ENCODE data around the gene C9orf152. TPM values are rescaled to one million over a fixed set of nuclear protein-coding genes. Genes with fewer than 3 reads are reported as not detected.
A peak's percentile ranks its signal among the peaks of the same experiment; 100 is the strongest.

The C9orf152 gene
- total and polyA plus RNA-seq, 12 donors: not detected

GRCh38 chr9:110187126-110187525 lies 20.8 kb downstream of the C9orf152 start:
- H3K27ac ChIP-seq: peak overlapping the region in 1 of 10 donors; percentile 4
- DNase-seq (no peak), ATAC-seq (peak in 5 of 8 donors; percentile 25 to 52 (median 32))
- TF ChIP-seq, protein P1, sequence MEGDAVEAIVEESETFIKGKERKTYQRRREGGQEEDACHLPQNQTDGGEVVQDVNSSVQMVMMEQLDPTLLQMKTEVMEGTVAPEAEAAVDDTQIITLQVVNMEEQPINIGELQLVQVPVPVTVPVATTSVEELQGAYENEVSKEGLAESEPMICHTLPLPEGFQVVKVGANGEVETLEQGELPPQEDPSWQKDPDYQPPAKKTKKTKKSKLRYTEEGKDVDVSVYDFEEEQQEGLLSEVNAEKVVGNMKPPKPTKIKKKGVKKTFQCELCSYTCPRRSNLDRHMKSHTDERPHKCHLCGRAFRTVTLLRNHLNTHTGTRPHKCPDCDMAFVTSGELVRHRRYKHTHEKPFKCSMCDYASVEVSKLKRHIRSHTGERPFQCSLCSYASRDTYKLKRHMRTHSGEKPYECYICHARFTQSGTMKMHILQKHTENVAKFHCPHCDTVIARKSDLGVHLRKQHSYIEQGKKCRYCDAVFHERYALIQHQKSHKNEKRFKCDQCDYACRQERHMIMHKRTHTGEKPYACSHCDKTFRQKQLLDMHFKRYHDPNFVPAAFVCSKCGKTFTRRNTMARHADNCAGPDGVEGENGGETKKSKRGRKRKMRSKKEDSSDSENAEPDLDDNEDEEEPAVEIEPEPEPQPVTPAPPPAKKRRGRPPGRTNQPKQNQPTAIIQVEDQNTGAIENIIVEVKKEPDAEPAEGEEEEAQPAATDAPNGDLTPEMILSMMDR (IDR thresholded peaks at IDR 0.05): no peak
- 53 to 64% methylated on average over 2 of the region's 2 CpGs for WGBS, 2 donors
- no peak overlapping the region for H3K4me3 ChIP-seq
- H3K4me1 ChIP-seq: peaks cover 0 to 19% (median 0%) of the 10 kb centered on the region in 9 donors
- no peaks in the 10 kb centered on the region for H3K36me3 ChIP-seq
- intact Hi-C loops (cut with DNase I): loop anchor here in 3 of 10 donors (10.0 kb wide), 1 partner anchor 438 kb away; no protein-coding TSS in a partner anchor
- H3K27me3 ChIP-seq: no peaks in the 10 kb centered on the region
- no peaks in the 10 kb centered on the region for H3K9me3 ChIP-seq

DNA sequence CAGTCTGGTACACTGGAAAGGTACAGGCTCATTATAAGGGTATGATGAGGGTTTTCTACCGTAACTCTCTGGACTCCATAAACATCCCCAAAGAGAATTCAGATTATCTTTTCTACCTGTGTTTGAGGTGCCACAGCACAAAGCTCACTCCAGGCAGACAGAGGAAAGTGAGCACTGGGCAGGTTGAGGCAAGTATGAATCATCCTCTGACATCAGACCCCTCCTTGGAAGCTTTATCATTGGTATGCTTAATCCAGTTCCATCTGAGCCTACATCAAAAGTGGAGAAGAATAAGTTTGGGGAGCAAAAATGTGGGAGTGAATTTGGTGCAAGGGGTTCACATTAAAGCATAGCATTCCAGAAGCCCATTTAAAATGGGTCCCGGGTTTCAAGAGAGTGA lies 21.7 kb downstream of the C9orf152 start:
- Histone ChIP-seq H3K27ac (no peak overlapping the region), H3K27me3 (no peaks in the 10 kb centered on the region), H3K4me3 (no peak overlapping the region), H3K9me3 (no peaks in the 10 kb centered on the region), H3K4me1 (peaks cover 0 to 19% (median 0%) of the 10 kb centered on the region in 9 donors), H3K36me3 (no peaks in the 10 kb centered on the region)
- ATAC-seq (no peak), DNase-seq (no peak)
- TF ChIP-seq, protein P1 (IDR thresholded peaks at IDR 0.05): no peak
- intact Hi-C loops (cut with DNase I): loop anchor here in 3 of 10 donors (10.0 kb wide), 1 partner anchor 439 kb away; no protein-coding TSS in a partner anchor
- 92 to 93% methylated on average over 2 of the region's 2 CpGs for WGBS, 2 donors

DNA sequence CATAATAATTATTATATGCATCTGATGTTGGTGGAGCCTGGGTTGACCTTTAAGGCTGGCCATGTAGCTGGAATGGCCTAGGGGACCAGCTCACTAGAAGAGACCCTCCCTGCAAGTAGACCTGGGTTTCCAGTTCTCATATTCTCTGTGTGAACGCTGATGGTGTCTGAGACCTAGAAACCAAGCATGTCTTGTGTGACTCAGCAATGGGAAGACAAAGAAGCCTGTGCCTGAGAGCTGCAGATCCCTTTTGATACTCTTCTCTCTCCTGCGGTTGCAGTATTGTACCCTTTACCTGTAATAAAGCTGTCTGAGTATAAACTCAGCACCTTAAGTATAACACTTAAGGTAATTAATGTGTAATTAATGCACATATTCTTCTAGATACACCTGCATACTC lies 22.2 kb downstream of the C9orf152 start:
- 98 to 99% methylated on average over 2 of the region's 2 CpGs for WGBS, 2 donors
- intact Hi-C loops (cut with DNase I): loop anchor here in 3 of 10 donors (10.0 kb wide), 1 partner anchor 439 kb away; no protein-coding TSS in a partner anchor
- ATAC-seq: no peak
- Histone ChIP-seq H3K27me3 (no peaks in the 10 kb centered on the region), H3K4me3 (no peak overlapping the region), H3K4me1 (peaks cover 0 to 21% (median 0%) of the 10 kb centered on the region in 9 donors), H3K36me3 (no peaks in the 10 kb centered on the region), H3K9me3 (no peaks in the 10 kb centered on the region), H3K27ac (no peak overlapping the region)
- DNase-seq: no peak
- TF ChIP-seq, protein P1 (IDR thresholded peaks at IDR 0.05): no peak

DNA sequence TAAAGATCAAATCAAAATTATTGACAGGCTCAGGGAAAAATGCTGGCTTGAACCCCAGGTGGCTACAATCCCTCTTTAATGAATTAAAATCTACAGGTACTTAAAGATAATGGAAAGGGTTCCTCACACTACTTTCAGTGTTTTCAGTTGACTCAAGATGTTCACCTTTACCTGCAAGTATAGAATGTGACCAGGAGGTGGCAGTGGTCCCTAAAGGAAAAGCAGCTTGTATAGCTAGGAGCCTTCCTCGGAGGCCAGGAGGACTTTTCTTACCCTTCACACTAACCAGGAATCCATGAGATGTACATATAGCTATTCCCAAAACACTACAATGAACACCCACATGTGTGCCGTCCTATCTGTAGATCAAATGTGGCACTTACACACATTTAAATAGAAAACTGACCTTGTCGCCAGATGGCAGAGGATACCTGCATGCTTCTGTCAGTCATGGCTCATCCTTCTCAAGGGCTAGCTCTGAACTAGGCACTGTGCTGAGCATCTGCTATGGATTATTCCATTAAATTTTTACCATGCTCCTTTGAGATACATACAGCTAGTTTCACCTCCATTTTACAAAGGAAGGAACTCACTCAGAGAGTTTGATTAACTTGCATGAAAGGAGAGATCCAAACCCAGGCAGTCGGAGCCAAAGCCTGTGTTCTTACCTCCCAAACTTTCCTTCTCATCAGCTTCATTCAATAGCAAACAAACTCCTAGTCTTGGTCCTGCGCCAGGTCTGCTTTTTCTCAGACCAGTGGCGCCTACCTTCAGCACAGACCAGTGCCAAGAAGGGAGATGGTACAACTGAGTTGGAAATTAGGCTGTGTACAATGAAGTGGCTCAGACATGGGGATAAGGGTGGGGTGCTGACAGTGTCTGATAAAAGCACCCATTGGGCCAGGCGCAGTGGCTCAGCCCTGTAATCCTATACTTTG lies 24.5 kb downstream of the C9orf152 start:
- peaks cover 0 to 16% (median 0%) of the 10 kb centered on the region in 9 donors for H3K4me1 ChIP-seq
- no peak overlapping the region for H3K27ac ChIP-seq
- H3K9me3 ChIP-seq: no peaks in the 10 kb centered on the region
- peak in 1 of 2 donors; percentile 64 for DNase-seq
- H3K27me3 ChIP-seq: no peaks in the 10 kb centered on the region
- H3K4me3 ChIP-seq: no peak overlapping the region
- TF ChIP-seq, protein P1 (IDR thresholded peaks at IDR 0.05): peak; percentile 49 to 81 (median 72)
- intact Hi-C loops (cut with DNase I): loop anchor here in 8 of 10 donors (1.0 to 10.0 kb wide), 6 partner anchors 33 to 444 kb away; no protein-coding TSS in a partner anchor
- ATAC-seq: peak in 6 of 8 donors; percentile 52 to 72 (median 65)
- no peaks in the 10 kb centered on the region for H3K36me3 ChIP-seq
- WGBS, 2 donors: 75 to 77% methylated on average over 7 of the region's 7 CpGs
